Endodermal cell (in vitro differentiated cells): Measurements from ENCODE around the gene TBX18. TPM values are rescaled to one million over a fixed set of nuclear protein-coding genes. Genes with fewer than 3 reads are reported as not detected.

Experiments used
- DNase-seq: peaks from one replicate; pipeline ENCODE4 v3.0.0-alpha.2; 2017
- H3K27ac ChIP-seq: 2 replicates; pipeline ENCODE4 v1.5.1; 2013; ENCODE audit warnings: mild to moderate bottlenecking, low read depth, low read length, moderate library complexity
- H3K27me3 ChIP-seq: 2 replicates; pipeline ENCODE4 v1.6.1; 2013; ENCODE audit warnings: mild to moderate bottlenecking, low read length, moderate library complexity; ENCODE audit not compliant: insufficient read depth, control insufficient read depth, poor library complexity, severe bottlenecking
- H3K36me3 ChIP-seq: 2 replicates; pipeline ENCODE4 v1.7.0; 2013; ENCODE audit warnings: mild to moderate bottlenecking, low read length, moderate library complexity; ENCODE audit not compliant: control insufficient read depth, insufficient read depth
- H3K4me1 ChIP-seq: one replicate; pipeline ENCODE4 v1.7.0; 2013; ENCODE audit warnings: low read length; ENCODE audit not compliant: control insufficient read depth, insufficient read depth
- H3K4me3 ChIP-seq: 2 replicates; pipeline ENCODE4 v1.5.1; 2013; ENCODE audit warnings: mild to moderate bottlenecking, low read length, moderate library complexity
- H3K9ac ChIP-seq: 2 replicates; pipeline ENCODE4 v1.6.1; 2013; ENCODE audit warnings: mild to moderate bottlenecking, low read length, moderate library complexity; ENCODE audit not compliant: poor library complexity, severe bottlenecking; ENCODE audit errors: extremely low read depth
- H3K9me3 ChIP-seq: 2 replicates; pipeline ENCODE4 v1.6.1; 2013; ENCODE audit warnings: mild to moderate bottlenecking, low read length, moderate library complexity; ENCODE audit not compliant: control insufficient read depth
- H3K27ac Mint-ChIP-seq: 2 replicates; pipeline ENCODE4 v1.8.0; 2020; ENCODE audit warnings: mixed read lengths
- H3K27me3 Mint-ChIP-seq: 2 replicates; pipeline ENCODE4 v1.8.0; 2021; ENCODE audit warnings: mild to moderate bottlenecking, mixed read lengths; ENCODE audit not compliant: insufficient read depth
- H3K36me3 Mint-ChIP-seq: 2 replicates; pipeline ENCODE4 v1.8.0; 2020; ENCODE audit warnings: low read depth, mixed read lengths
- H3K4me1 Mint-ChIP-seq: 2 replicates; pipeline ENCODE4 v1.8.0; 2020; ENCODE audit warnings: mixed read lengths
- H3K4me3 Mint-ChIP-seq: 2 replicates; pipeline ENCODE4 v1.8.0; 2020; ENCODE audit warnings: mild to moderate bottlenecking, moderate library complexity, mixed read lengths
- H3K9me3 Mint-ChIP-seq: 2 replicates; pipeline ENCODE4 v1.8.0; 2020; ENCODE audit warnings: mild to moderate bottlenecking, mixed read lengths
- CTCF ChIP-seq: fragments of 200-600 bp; sonication (generic); conservative IDR thresholded peaks from 2 replicates; pipeline ENCODE4 v1.5.0; 2021; ENCODE audit warnings: antibody characterized with exemption, mild to moderate bottlenecking
- WGBS, 2 experiments: methylation state at CpG; one replicate each; pipeline versions ENCODE4 v1.1.5 to v1.1.7; 2013; ENCODE audit warnings: missing lambda C conversion rate in 2 of 2, mixed read lengths in 1 of 2; ENCODE audit not compliant: insufficient coverage in 1 of 2, insufficient read length in 1 of 2; 5-methylcytosine and 5-hydroxymethylcytosine counted together
- total RNA-seq, 2 donors: library from RNA; stranded (reverse); fragmentation: NEBNext Ultra II Directional in 1 of 2; extraction: Animal tissue kit (Norgen Biotek cat#: 25700) in 1 of 2; gene quantifications; 2 replicates in 1 of 2; 3 replicates in 1 of 2; pipeline ENCODE4 v1.2.1, GENCODE V29; 2021

TBX18 gene
- total RNA-seq, 2 donors from 2014 or later: 1.3 to 2.3 TPM

DNA sequence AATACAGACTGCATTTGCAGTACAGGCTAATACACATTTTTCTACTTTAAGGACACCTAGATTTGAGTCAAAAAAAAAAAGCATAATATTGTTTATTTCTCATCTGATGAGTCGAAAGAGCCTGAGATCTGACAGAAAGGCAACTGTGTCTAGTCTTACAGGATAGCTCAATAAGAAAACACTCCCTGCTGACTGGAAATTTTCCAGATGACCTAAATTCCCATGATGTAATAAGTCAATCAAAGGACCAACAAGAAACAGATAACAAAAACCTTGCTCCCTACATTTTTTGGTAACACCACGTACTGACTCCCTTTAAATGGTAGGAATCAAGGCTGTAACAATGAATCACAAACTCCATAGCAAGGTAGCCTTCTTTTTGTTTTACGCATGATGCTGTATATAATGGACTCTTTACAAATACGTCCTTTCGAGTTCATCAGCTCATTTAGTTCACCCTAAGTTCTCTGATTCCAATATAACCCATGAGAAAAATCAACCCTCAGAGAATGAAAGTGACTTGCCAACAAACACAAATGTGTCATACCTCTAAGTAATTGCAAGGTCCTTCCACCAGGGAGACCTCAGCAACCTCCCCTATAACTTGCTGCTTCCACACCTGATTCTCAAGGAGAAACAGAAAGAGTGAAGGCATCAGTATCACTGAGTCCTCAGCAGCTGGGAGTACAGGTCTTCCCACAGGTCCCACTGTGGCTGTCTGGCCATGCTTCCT, 12.1 kb downstream of the TBX18 start:
- peak; percentile 63 for TF ChIP-seq CTCF
- no peak overlapping the region for H3K4me3 ChIP-seq
- WGBS, 2 experiments: 88 to 93% methylated on average over 5 of the region's 5 CpGs
- Mint-ChIP-seq H3K9me3 (no peaks in the 10 kb centered on the region), H3K27me3 (peaks cover 23% of the 10 kb centered on the region), H3K27ac (no peak overlapping the region), H3K4me1 (no peaks in the 10 kb centered on the region), H3K4me3 (no peak overlapping the region), H3K36me3 (no peaks in the 10 kb centered on the region)
- no peak for DNase-seq
- no peaks in the 10 kb centered on the region for H3K9me3 ChIP-seq
- no peaks in the 10 kb centered on the region for H3K4me1 ChIP-seq
- peaks cover 5% of the 10 kb centered on the region for H3K27me3 ChIP-seq
- H3K27ac ChIP-seq: no peak overlapping the region
- no peak overlapping the region for H3K9ac ChIP-seq
- H3K36me3 ChIP-seq: no peaks in the 10 kb centered on the region

GRCh38 chr6:84749181-84749580, 15.2 kb downstream of the TBX18 start:
- H3K27me3 ChIP-seq: no peaks in the 10 kb centered on the region

GRCh38 chr6:84748376-84748775, 16.0 kb downstream of the TBX18 start:
- DNase-seq: no peak
- H3K4me1 ChIP-seq: no peaks in the 10 kb centered on the region
- H3K9me3 ChIP-seq: no peaks in the 10 kb centered on the region
- Mint-ChIP-seq H3K4me1 (no peaks in the 10 kb centered on the region), H3K27ac (no peak overlapping the region), H3K27me3 (peaks cover 13% of the 10 kb centered on the region), H3K4me3 (no peak overlapping the region), H3K9me3 (no peaks in the 10 kb centered on the region), H3K36me3 (no peaks in the 10 kb centered on the region)
- H3K27ac ChIP-seq: no peak overlapping the region
- H3K36me3 ChIP-seq: no peaks in the 10 kb centered on the region
- no peak for TF ChIP-seq CTCF
- WGBS, 2 experiments: 88 to 100% methylated on average over 1 to 2 of the region's 2 CpGs
- H3K9ac ChIP-seq: no peak overlapping the region
- no peak overlapping the region for H3K4me3 ChIP-seq
- H3K27me3 ChIP-seq: no peaks in the 10 kb centered on the region

More at GRCh38 chr6:84749181-84749580, 15.2 kb downstream of the TBX18 start:
- Histone ChIP-seq H3K9me3 (no peaks in the 10 kb centered on the region), H3K4me1 (no peaks in the 10 kb centered on the region), H3K27ac (no peak overlapping the region), H3K4me3 (no peak overlapping the region), H3K36me3 (no peaks in the 10 kb centered on the region), H3K9ac (no peak overlapping the region)
- no peak overlapping the region for H3K27ac Mint-ChIP-seq
- no peaks in the 10 kb centered on the region for H3K9me3 Mint-ChIP-seq
- H3K36me3 Mint-ChIP-seq: no peaks in the 10 kb centered on the region
- no peaks in the 10 kb centered on the region for H3K4me1 Mint-ChIP-seq
- DNase-seq: no peak
- H3K27me3 Mint-ChIP-seq: peaks cover 16% of the 10 kb centered on the region
- no peak for TF ChIP-seq CTCF
- H3K4me3 Mint-ChIP-seq: no peak overlapping the region
